ENCODE results near the gene RNF181. TPM values are rescaled to one million over a fixed set of nuclear protein-coding genes. Genes with fewer than 3 reads are reported as not detected.
A peak's percentile ranks its signal among the peaks of the same experiment; 100 is the strongest.

The RNF181 gene
- total and polyA plus RNA-seq, 2 of the 13 experiments (the other 11 are each of a cell fraction or from before 2014, with no cell fraction given): 224 to 578 TPM

DNA sequence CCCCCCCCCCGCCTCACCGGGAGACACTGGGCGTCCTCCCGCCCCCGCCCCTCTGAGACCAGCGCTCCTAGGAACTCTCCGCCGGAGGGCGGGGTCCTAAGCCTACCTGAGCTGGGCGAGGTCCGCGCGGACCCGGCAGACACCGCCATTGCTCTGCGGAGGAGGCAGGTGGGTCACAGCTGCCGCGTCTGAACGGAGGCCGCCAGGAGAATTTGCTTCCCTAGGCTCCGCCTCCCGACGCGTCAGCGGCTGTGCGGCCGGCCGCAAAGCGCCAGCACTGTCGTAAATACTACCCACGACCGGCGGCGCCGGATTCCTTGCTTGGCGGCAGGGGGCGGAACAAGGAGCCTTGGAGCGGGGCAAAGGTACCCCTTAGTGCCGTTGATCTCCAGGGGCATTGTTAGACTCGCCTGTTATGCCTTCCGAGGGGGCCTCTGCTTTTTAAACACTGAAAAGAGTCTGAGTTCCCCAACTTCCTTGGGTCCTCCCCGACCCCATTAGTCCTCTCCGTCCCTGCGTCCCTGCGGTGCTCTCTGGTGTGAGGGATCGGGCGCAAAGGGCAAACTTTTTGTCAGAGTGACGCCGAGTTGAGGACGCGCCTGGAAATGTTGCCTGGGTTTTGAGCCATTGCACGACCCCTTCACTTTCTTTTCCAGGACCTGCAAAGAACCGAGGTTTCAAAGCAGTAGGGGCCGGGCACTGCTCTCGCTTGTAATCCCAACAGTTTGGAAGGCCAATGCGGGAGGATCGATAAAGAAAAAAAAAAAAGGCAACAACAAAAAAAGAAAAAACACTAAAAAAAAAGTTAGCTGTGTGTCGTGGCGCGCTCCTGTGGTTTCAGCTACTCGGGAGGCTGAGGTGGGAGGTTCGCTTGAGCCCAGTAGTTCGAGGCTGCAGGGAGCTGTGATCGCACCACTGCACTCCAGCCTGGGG is 34.0 kb upstream of the RNF181 start, which contains the start of gene GGCX:
Gene GGCX, minus strand, starts transcription at position 214 of the 933 bp plus-strand sequence. Its CDS starts 65 bp downstream, at position 149.
- in situ Hi-C loops (cut with HindIII; ENCODE audit: extremely low pct_ligation_motif_present, low pct_unique_long_range_greater_than_20kb) (no loop called here), intact Hi-C loops (cut with micrococcal nuclease; ENCODE audit: unreplicated experiment) (loop anchor here (1.0 to 2.0 kb wide), 2 partner anchors 15 to 41 kb away; partner anchors contain the start of genes TMEM150A and VAMP8)
- DNase-seq (ENCODE audit: low spot score): peak; percentile 95
- H3K4me2 ChIP-seq (ENCODE audit: low read depth, low read length): peak within 1 kb of the TSS; percentile 96
- 5% methylated on average over 58 of the region's 64 CpGs for WGBS (ENCODE audit: low lambda C conversion rate)
- H3K27ac ChIP-seq (ENCODE audit: extremely low read length, insufficient read depth, low read length): peak within 1 kb of the TSS; percentile 91
- H4K20me1 ChIP-seq (ENCODE audit: insufficient read depth, low read length): peaks cover 6% of the 10 kb centered on the region; the same call in 1 of the 2 replicates
- peak; percentile 71 for FAIRE-seq
- peak within 1 kb of the TSS; percentile 56 for H2AFZ ChIP-seq (ENCODE audit: low read length)
- peaks cover 59% of the 10 kb centered on the region for H3K4me1 ChIP-seq (ENCODE audit: insufficient read depth, low read length)
- peak within 1 kb of the TSS; percentile 92 for H3K9ac ChIP-seq (ENCODE audit: insufficient read depth, low read depth, low read length)
- peak within 1 kb of the TSS; percentile 84 to 98 (median 91) for H3K4me3 ChIP-seq (replicated peaks in 1 of 3; ENCODE audit: insufficient read depth in 1 of 3, low read depth in 2 of 3, low read length in 3 of 3)
- ChIA-PET POLR2A (interaction anchor here (0.8 to 20.8 kb wide), 24 partner anchors 7 to 236 kb away, joined by 3 to 645 read pairs (median 6); partner anchors contain the start of genes C2orf68, ELMOD3, MAT2A and RETSAT), CTCF (ENCODE audit: low intra/inter-chr PET ratio, low total read pairs) (no interaction called here)
- TSS peak; percentile 98 for BruUV-seq (replicated peaks)
- ATAC-seq: peak; percentile 89
- H3K9me3 ChIP-seq (ENCODE audit: low read length): no peaks in the 10 kb centered on the region
- peaks cover 0 to 4% of the 10 kb centered on the region in 2 experiments; a peak in 1 of 5 replicates for H3K27me3 ChIP-seq (ENCODE audit: control insufficient read depth in 1 of 2, insufficient read depth in 2 of 2, low read length in 2 of 2)
- peaks cover 3 to 23% of the 10 kb centered on the region in 2 experiments; a peak in 4 of 5 replicates for H3K36me3 ChIP-seq (replicated peaks in 1 of 2; ENCODE audit: control insufficient read depth in 1 of 2, insufficient read depth in 2 of 2, low read length in 2 of 2)
- H3K79me2 ChIP-seq (ENCODE audit: insufficient read depth, low read length): peaks cover 40% of the 10 kb centered on the region
- TF ChIP-seq CCAR2 (optimal IDR thresholded peaks at IDR 0.05; ENCODE audit: low read depth, low read length) (no peak), ATF7-NPFF (CRISPR knock-in tag; IDR thresholded peaks at IDR 0.05; ENCODE audit: low read depth) (peak; percentile 52; the same call in 1 of the 2 replicates), SYNCRIP (IDR thresholded peaks at IDR 0.05; ENCODE audit: insufficient read depth, low read depth, low read length) (no peak), CC2D1A (CRISPR knock-in tag; IDR thresholded peaks at IDR 0.05) (no peak), ATRX (CRISPR knock-in tag; IDR thresholded peaks at IDR 0.05; ENCODE audit: borderline replicate concordance) (no peak), ZNF780A (CRISPR knock-in tag; IDR thresholded peaks at IDR 0.05) (0 out of 2 replicates have a peak, but pooled peaks have one; percentile 13), MZF1 (CRISPR knock-in tag; IDR thresholded peaks at IDR 0.05; ENCODE audit: borderline replicate concordance) (0 out of 2 replicates have a peak, but pooled peaks have one; percentile 33), RBM22 (optimal IDR thresholded peaks at IDR 0.05; ENCODE audit: low read length) (peak; percentile 78), HCFC1 (IDR thresholded peaks at IDR 0.05; ENCODE audit: low read depth, low read length) (peak; percentile 65), PAWR (CRISPR knock-in tag; IDR thresholded peaks at IDR 0.05; ENCODE audit: borderline replicate concordance) (no peak), NFKBIZ (CRISPR knock-in tag; IDR thresholded peaks at IDR 0.05) (0 out of 2 replicates have a peak, but pooled peaks have one; percentile 35), ZMAT3 (CRISPR knock-in tag; conservative IDR thresholded peaks at IDR 0.05) (peak; percentile 74; the same call in 1 of the 2 replicates), ZNF256 (CRISPR knock-in tag; conservative IDR thresholded peaks at IDR 0.05) (no peak), SUZ12 (IDR thresholded peaks at IDR 0.05; ENCODE audit: low read depth, low read length) (no peak)
- TF ChIP-seq, protein P1, sequence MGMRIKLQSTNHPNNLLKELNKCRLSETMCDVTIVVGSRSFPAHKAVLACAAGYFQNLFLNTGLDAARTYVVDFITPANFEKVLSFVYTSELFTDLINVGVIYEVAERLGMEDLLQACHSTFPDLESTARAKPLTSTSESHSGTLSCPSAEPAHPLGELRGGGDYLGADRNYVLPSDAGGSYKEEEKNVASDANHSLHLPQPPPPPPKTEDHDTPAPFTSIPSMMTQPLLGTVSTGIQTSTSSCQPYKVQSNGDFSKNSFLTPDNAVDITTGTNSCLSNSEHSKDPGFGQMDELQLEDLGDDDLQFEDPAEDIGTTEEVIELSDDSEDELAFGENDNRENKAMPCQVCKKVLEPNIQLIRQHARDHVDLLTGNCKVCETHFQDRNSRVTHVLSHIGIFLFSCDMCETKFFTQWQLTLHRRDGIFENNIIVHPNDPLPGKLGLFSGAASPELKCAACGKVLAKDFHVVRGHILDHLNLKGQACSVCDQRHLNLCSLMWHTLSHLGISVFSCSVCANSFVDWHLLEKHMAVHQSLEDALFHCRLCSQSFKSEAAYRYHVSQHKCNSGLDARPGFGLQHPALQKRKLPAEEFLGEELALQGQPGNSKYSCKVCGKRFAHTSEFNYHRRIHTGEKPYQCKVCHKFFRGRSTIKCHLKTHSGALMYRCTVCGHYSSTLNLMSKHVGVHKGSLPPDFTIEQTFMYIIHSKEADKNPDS (CRISPR knock-in tag; IDR thresholded peaks at IDR 0.05): peak; percentile 83
- TF ChIP-seq, protein P2, sequence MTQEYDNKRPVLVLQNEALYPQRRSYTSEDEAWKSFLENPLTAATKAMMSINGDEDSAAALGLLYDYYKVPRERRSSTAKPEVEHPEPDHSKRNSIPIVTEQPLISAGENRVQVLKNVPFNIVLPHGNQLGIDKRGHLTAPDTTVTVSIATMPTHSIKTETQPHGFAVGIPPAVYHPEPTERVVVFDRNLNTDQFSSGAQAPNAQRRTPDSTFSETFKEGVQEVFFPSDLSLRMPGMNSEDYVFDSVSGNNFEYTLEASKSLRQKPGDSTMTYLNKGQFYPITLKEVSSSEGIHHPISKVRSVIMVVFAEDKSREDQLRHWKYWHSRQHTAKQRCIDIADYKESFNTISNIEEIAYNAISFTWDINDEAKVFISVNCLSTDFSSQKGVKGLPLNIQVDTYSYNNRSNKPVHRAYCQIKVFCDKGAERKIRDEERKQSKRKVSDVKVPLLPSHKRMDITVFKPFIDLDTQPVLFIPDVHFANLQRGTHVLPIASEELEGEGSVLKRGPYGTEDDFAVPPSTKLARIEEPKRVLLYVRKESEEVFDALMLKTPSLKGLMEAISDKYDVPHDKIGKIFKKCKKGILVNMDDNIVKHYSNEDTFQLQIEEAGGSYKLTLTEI (CRISPR knock-in tag; conservative IDR thresholded peaks at IDR 0.05): no peak
- TF ChIP-seq, protein P3, sequence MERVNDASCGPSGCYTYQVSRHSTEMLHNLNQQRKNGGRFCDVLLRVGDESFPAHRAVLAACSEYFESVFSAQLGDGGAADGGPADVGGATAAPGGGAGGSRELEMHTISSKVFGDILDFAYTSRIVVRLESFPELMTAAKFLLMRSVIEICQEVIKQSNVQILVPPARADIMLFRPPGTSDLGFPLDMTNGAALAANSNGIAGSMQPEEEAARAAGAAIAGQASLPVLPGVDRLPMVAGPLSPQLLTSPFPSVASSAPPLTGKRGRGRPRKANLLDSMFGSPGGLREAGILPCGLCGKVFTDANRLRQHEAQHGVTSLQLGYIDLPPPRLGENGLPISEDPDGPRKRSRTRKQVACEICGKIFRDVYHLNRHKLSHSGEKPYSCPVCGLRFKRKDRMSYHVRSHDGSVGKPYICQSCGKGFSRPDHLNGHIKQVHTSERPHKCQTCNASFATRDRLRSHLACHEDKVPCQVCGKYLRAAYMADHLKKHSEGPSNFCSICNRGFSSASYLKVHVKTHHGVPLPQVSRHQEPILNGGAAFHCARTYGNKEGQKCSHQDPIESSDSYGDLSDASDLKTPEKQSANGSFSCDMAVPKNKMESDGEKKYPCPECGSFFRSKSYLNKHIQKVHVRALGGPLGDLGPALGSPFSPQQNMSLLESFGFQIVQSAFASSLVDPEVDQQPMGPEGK (CRISPR knock-in tag; IDR thresholded peaks at IDR 0.05): peak; percentile 49; the same call in 1 of the 2 replicates
